Mesangial cell (primary cell): ENCODE results near the gene KCNIP3. TPM values are rescaled to one million over a fixed set of nuclear protein-coding genes. Genes with fewer than 3 reads are reported as not detected.

Source experiments
- total RNA-seq: library from RNA; depleted of rRNA; stranded (reverse); fragments of >200 nt; gene quantifications from 2 replicates; pipeline ENCODE4 v1.2.3, GENCODE V29; 2015

The KCNIP3 gene
- total RNA-seq: 13.0 and 21.6 TPM in 2 replicates

GRCh38 chr2:95296880-95297487, at the start of gene KCNIP3:
TSS of gene KCNIP3 (plus strand) at chr2:95297347. CDS start at chr2:95297439, 92 bp downstream.

GRCh38 chr2:95274291-95275150, 22.6 kb upstream of the KCNIP3 start, which contains the start of gene PROM2:
TSS of gene PROM2 (plus strand) at chr2:95274449. CDS start at chr2:95274586, 137 bp downstream.

GRCh38 chr2:95402370-95403203, 105.4 kb downstream of the KCNIP3 start, which contains the start of gene FAHD2A:
TSS of gene FAHD2A (plus strand) at chr2:95402708. CDS start at chr2:95405559, 2,851 bp downstream.

Other genes starting within 250 kb of the KCNIP3 start
- 28.5 and 35.5 TPM in 2 replicates for gene MRPS5, start 175.5 kb upstream of the KCNIP3 start, total RNA-seq
- gene ZNF514, start 137.5 kb upstream of the KCNIP3 start, total RNA-seq: 2.4 and 4.4 TPM in 2 replicates
- gene ZNF2, start 131.5 kb upstream of the KCNIP3 start, total RNA-seq: 1.3 and 4.6 TPM in 2 replicates
- gene ZNF892, start 89.8 kb upstream of the KCNIP3 start, total RNA-seq: 3.7 and 7.0 TPM in 2 replicates
- gene PROM2, start 22.9 kb upstream of the KCNIP3 start, total RNA-seq: under 0.01 and 1.0 TPM in 2 replicates
- gene FAHD2A, start 105.4 kb downstream of the KCNIP3 start, total RNA-seq: 36.8 and 37.3 TPM in 2 replicates
- gene TRIM43B, start 187.4 kb downstream of the KCNIP3 start, total RNA-seq: not detected in 2 replicates